Erythroblast (primary cell): ENCODE measurements around the gene PCP4.

Experiments
- GATA1 ChIP-seq: IDR thresholded peaks from 2 replicates; pipeline ENCODE4 v1.6.1; 2011; ENCODE audit warnings: low read depth, mild to moderate bottlenecking, control low read depth, low read length, moderate library complexity
- POLR2A ChIP-seq: IDR thresholded peaks from 2 replicates; pipeline ENCODE4 v1.6.1; 2011; ENCODE audit warnings: mild to moderate bottlenecking, low read length

DNA sequence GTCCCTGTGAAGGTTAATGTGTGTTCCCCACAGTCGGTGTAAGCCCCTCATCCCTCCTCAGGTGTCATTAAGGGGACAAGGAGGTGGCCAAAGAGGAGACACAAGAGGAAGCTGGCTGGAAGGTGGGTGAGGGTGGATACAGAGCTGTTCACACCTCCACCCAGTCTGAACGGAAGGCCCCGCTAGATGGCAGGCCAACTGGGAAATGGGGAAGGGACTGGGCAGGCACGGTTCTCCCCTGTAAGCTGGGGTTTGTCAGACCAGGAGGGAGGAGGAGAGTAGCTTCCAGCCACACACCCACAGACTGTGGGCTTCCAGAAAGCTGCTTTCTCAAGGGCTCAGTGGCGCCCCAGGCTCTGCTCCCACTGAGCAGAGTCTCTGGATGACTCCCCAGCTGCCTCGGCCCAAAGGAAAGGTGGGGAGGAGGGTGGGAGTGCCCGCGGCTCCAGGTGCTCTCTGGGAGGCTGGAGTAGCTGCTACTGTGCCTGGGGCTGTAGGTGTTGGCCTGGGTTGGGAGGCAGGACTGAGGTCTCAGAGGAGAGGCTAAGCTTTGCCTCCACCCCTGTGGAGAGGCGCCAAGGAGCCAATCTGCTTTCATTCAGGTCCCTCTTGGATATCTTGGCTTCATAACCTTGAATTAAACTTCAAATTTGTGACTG lies 41.2 kb downstream of the PCP4 start:
- no peak for TF ChIP-seq POLR2A
- no peak for TF ChIP-seq GATA1
